HepG2 (cell line): ENCODE results near the gene DDIT4. TPM values are rescaled to one million over a fixed set of nuclear protein-coding genes. Genes with fewer than 3 reads are reported as not detected.
A peak's percentile ranks its signal among the peaks of the same experiment; 100 is the strongest.

ENCODE experiments used
- BCL6 ChIP-seq: IDR thresholded peaks from 2 replicates; pipeline ENCODE4 v1.6.1; 2016; ENCODE audit warnings: missing genetic modification reagents, missing compliant biosample characterization
- CAMTA2 ChIP-seq: sonication (generic); formaldehyde crosslinking; IDR thresholded peaks from 2 replicates; pipeline ENCODE4 v1.4.0; 2020; ENCODE audit warnings: mild to moderate bottlenecking, missing genetic modification reagents, borderline replicate concordance
- FOXJ3 ChIP-seq: sonication (generic); formaldehyde crosslinking; IDR thresholded peaks from 2 replicates; pipeline ENCODE4 v1.4.0; 2020; ENCODE audit warnings: missing genetic modification reagents, mild to moderate bottlenecking, borderline replicate concordance
- GLI4 ChIP-seq: sonication (generic); formaldehyde crosslinking; IDR thresholded peaks from 2 replicates; pipeline ENCODE4 v1.5.1; 2020; ENCODE audit warnings: missing genetic modification reagents, mild to moderate bottlenecking, moderate library complexity, borderline replicate concordance
- HOXD1 ChIP-seq: sonication (generic); formaldehyde crosslinking; IDR thresholded peaks from 2 replicates; pipeline ENCODE4 v1.5.0; 2020; ENCODE audit warnings: missing genetic modification reagents
- IKZF4 ChIP-seq: sonication (generic); formaldehyde crosslinking; IDR thresholded peaks from 2 replicates; pipeline ENCODE4 v1.5.1; 2020; ENCODE audit warnings: borderline replicate concordance, mild to moderate bottlenecking, low read depth, missing genetic modification reagents; ENCODE audit errors: not compliant biosample characterization
- ISL2 ChIP-seq: sonication (generic); formaldehyde crosslinking; IDR thresholded peaks from 2 replicates; pipeline ENCODE4 v1.5.0; 2020; ENCODE audit warnings: missing genetic modification reagents
- ISX ChIP-seq: sonication (generic); formaldehyde crosslinking; conservative IDR thresholded peaks from 2 replicates; pipeline ENCODE4 v1.5.0; 2020; ENCODE audit warnings: missing genetic modification reagents
- PHF21A ChIP-seq: sonication (generic); formaldehyde crosslinking; IDR thresholded peaks from 2 replicates; pipeline ENCODE4 v1.5.0; 2020; ENCODE audit warnings: mild to moderate bottlenecking, missing genetic modification reagents
- PHF5A ChIP-seq: IDR thresholded peaks from one replicate; pipeline ENCODE4 v1.6.1; 2018; ENCODE audit warnings: low read depth, missing genetic modification reagents; ENCODE audit not compliant: unreplicated experiment
- POLR2AphosphoS5 ChIP-seq: IDR thresholded peaks from 2 replicates; pipeline ENCODE4 v1.6.1; 2012; ENCODE audit warnings: low read depth, low read length
- POLR2G ChIP-seq: fragments of 200-400 bp; formaldehyde crosslinking; IDR thresholded peaks from 2 replicates; pipeline ENCODE4 v1.6.1; 2018; ENCODE audit warnings: mild to moderate bottlenecking, low read depth, low read length, moderate library complexity
- RFX5 ChIP-seq: IDR thresholded peaks from 2 replicates; pipeline ENCODE4 v1.6.1; 2011; ENCODE audit warnings: low read depth, low read length, improper control_type of control experiment
- SOX13 ChIP-seq, 3 experiments: fragments of 450-650 bp in 1 of 3; sonication (generic) in 1 of 3; formaldehyde crosslinking in 1 of 3; IDR thresholded peaks in 2 of 3; conservative IDR thresholded peaks in 1 of 3; 2 replicates each; pipeline versions ENCODE4 v1.5.0 to v1.6.1; 2016 to 2020; ENCODE audit warnings: antibody characterized with exemption in 1 of 3, mild to moderate bottlenecking in 1 of 3, missing compliant biosample characterization in 1 of 3, missing genetic modification reagents in 1 of 3, moderate library complexity in 1 of 3
- SOX5 ChIP-seq: IDR thresholded peaks from 2 replicates; pipeline ENCODE4 v1.6.1; 2016; ENCODE audit warnings: borderline replicate concordance
- ZBTB38 ChIP-seq: sonication (generic); formaldehyde crosslinking; IDR thresholded peaks from 2 replicates; pipeline ENCODE4 v1.5.1; 2020; ENCODE audit warnings: mild to moderate bottlenecking, missing genetic modification reagents
- ZKSCAN8 ChIP-seq: IDR thresholded peaks from 2 replicates; pipeline ENCODE4 v1.6.1; 2016; ENCODE audit warnings: borderline replicate concordance, missing genetic modification reagents, missing compliant biosample characterization
- ZNF20 ChIP-seq: sonication (generic); formaldehyde crosslinking; IDR thresholded peaks from 2 replicates; pipeline ENCODE4 v1.4.0; 2020; ENCODE audit warnings: mild to moderate bottlenecking, moderate library complexity, missing genetic modification reagents
- ZNF296 ChIP-seq: sonication (generic); formaldehyde crosslinking; conservative IDR thresholded peaks from 2 replicates; pipeline ENCODE4 v1.5.0; 2020; ENCODE audit warnings: mild to moderate bottlenecking, missing genetic modification reagents
- ZNF451 ChIP-seq: sonication (generic); formaldehyde crosslinking; IDR thresholded peaks from 2 replicates; pipeline ENCODE4 v1.5.0; 2020; ENCODE audit warnings: mild to moderate bottlenecking, missing genetic modification reagents
- ZNF7 ChIP-seq: IDR thresholded peaks from 2 replicates; pipeline ENCODE4 v1.6.1; 2016; ENCODE audit warnings: missing biosample characterization, missing genetic modification reagents
- ZSCAN12 ChIP-seq: sonication (generic); formaldehyde crosslinking; IDR thresholded peaks from 2 replicates; pipeline ENCODE4 v1.9.0; 2021; ENCODE audit warnings: mild to moderate bottlenecking, missing genetic modification reagents
- polyA plus RNA-seq, 8 experiments: library from polyadenylated mRNA; depleted of rRNA in 3 of 8; stranded (reverse) in 7 of 8; unstranded in 1 of 8; fragments of >200 nt; fragmentation: Illumina TruSeq in 4 of 8; extraction: Trizol in 4 of 8; gene quantifications; 2 replicates each; pipeline versions ENCODE4 v1.2.1 to v1.2.3, GENCODE V29; 2011 to 2016; ENCODE audit warnings: low read depth in 4 of 8, missing spikeins in 1 of 8, mixed read lengths in 1 of 8; ENCODE audit not compliant: insufficient read depth in 1 of 8
- total RNA-seq, 5 experiments: library from RNA; depleted of rRNA; stranded (reverse); fragments of >200 nt; fragmentation: Illumina TruSeq; extraction: Trizol; gene quantifications; 2 replicates each; pipeline ENCODE4 v1.2.3, GENCODE V29; 2016; ENCODE audit warnings: low read depth in 1 of 5
- TF ChIP-seq, protein P1 (sequence below): IDR thresholded peaks from 2 replicates; pipeline ENCODE4 v1.6.1; 2016
- TF ChIP-seq, protein P2 (sequence below): IDR thresholded peaks from 2 replicates; pipeline ENCODE4 v1.6.1; 2016; ENCODE audit warnings: mild to moderate bottlenecking, missing biosample characterization, missing genetic modification reagents
- TF ChIP-seq, protein P3 (sequence below): sonication (generic); formaldehyde crosslinking; IDR thresholded peaks from 2 replicates; pipeline ENCODE4 v1.4.0; 2020; ENCODE audit warnings: mild to moderate bottlenecking, low read depth, missing genetic modification reagents
- TF ChIP-seq, protein P4 (sequence below): sonication (generic); formaldehyde crosslinking; conservative IDR thresholded peaks from 2 replicates; pipeline ENCODE4 v1.4.0; 2020; ENCODE audit warnings: missing genetic modification reagents

Gene DDIT4
- total and polyA plus RNA-seq, 2 of the 13 experiments (the other 11 are each of a cell fraction or from before 2014, with no cell fraction given), result 35.6 to 40.7 TPM

DNA sequence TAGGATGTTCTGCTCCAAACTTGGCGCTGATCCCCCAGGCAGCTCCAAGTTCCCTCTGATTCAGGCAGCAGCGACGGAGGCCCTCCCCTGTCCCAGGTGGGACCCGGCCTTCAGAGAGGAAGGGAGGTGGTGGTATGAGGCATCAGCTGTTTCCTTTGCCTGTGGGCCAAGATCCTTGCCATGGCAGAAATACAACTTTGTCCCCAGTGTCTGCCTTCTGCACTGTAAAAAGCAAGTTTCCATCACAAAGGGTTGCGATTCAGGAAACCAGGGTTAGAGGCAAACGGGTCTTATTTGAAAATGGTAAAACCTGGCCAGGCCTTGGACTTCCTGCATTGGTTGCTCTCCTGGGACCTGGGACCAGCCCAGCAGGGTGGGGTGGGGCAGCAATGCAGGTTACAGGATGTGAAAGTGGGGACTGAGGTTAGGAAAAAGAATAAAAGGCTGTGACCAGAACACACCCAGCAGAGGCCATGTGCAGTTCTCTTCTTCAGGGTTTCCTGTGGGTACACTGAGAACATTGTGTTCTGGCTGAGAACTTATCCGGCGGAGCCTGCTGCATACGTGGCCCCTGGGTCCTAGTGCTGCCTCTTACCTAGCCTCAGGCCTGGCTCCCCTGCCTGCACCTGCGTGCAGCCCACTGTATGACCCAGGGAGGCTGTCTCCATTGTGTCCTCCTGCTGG is 25.1 kb upstream of the DDIT4 start (continued):
- TF ChIP-seq RFX5 (no peak), SOX13 (IDR thresholded peaks at IDR 0.05) (no peak), SOX13 (CRISPR knock-in tag; conservative IDR thresholded peaks at IDR 0.05 in 1 of 2, IDR thresholded peaks at IDR 0.05 in 1 of 2) (peak in 1 of 2 experiments; percentile 30; a peak in 2 of 4 replicates), CAMTA2 (CRISPR knock-in tag) (no peak), ZKSCAN8 (CRISPR knock-in tag) (peak; percentile 98), ZSCAN12 (0 out of 2 replicates have a peak, but pooled peaks have one; percentile 43), IKZF4 (no peak), PHF21A (CRISPR knock-in tag) (peak; percentile 64; the same call in 1 of the 2 replicates), ZBTB38 (peak; percentile 74), ISX (no peak), ZNF20 (CRISPR knock-in tag) (no peak), ZNF296 (CRISPR knock-in tag) (no peak), HOXD1 (CRISPR knock-in tag) (no peak), POLR2AphosphoS5 (peak; percentile 97), ISL2 (CRISPR knock-in tag) (peak; percentile 62; the same call in 1 of the 2 replicates), SOX5 (CRISPR knock-in tag) (peak; percentile 23; the same call in 1 of the 2 replicates), GLI4 (CRISPR knock-in tag) (no peak), ZNF451 (0 out of 2 replicates have a peak, but pooled peaks have one; percentile 45), BCL6 (peak; percentile 35; the same call in 1 of the 2 replicates), PHF5A (peak; percentile 42), FOXJ3 (CRISPR knock-in tag) (0 out of 2 replicates have a peak, but pooled peaks have one; percentile 21), POLR2G (peak; percentile 87), ZNF7 (CRISPR knock-in tag) (no peak)
- TF ChIP-seq, protein P1, sequence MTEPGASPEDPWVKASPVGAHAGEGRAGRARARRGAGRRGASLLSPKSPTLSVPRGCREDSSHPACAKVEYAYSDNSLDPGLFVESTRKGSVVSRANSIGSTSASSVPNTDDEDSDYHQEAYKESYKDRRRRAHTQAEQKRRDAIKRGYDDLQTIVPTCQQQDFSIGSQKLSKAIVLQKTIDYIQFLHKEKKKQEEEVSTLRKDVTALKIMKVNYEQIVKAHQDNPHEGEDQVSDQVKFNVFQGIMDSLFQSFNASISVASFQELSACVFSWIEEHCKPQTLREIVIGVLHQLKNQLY (CRISPR knock-in tag), result peak; percentile 18; the same call in 1 of the 2 replicates
- TF ChIP-seq, protein P2, sequence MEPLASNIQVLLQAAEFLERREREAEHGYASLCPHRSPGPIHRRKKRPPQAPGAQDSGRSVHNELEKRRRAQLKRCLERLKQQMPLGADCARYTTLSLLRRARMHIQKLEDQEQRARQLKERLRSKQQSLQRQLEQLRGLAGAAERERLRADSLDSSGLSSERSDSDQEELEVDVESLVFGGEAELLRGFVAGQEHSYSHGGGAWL (CRISPR knock-in tag), result peak; percentile 47; the same call in 1 of the 2 replicates
- TF ChIP-seq, protein P3, sequence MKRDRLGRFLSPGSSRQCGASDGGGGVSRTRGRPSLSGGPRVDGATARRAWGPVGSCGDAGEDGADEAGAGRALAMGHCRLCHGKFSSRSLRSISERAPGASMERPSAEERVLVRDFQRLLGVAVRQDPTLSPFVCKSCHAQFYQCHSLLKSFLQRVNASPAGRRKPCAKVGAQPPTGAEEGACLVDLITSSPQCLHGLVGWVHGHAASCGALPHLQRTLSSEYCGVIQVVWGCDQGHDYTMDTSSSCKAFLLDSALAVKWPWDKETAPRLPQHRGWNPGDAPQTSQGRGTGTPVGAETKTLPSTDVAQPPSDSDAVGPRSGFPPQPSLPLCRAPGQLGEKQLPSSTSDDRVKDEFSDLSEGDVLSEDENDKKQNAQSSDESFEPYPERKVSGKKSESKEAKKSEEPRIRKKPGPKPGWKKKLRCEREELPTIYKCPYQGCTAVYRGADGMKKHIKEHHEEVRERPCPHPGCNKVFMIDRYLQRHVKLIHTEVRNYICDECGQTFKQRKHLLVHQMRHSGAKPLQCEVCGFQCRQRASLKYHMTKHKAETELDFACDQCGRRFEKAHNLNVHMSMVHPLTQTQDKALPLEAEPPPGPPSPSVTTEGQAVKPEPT (CRISPR knock-in tag), result peak; percentile 73; the same call in 1 of the 2 replicates
- TF ChIP-seq, protein P4, sequence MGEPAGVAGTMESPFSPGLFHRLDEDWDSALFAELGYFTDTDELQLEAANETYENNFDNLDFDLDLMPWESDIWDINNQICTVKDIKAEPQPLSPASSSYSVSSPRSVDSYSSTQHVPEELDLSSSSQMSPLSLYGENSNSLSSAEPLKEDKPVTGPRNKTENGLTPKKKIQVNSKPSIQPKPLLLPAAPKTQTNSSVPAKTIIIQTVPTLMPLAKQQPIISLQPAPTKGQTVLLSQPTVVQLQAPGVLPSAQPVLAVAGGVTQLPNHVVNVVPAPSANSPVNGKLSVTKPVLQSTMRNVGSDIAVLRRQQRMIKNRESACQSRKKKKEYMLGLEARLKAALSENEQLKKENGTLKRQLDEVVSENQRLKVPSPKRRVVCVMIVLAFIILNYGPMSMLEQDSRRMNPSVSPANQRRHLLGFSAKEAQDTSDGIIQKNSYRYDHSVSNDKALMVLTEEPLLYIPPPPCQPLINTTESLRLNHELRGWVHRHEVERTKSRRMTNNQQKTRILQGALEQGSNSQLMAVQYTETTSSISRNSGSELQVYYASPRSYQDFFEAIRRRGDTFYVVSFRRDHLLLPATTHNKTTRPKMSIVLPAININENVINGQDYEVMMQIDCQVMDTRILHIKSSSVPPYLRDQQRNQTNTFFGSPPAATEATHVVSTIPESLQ, result no peak
